Caki2 (cell line): Measurements from ENCODE around the gene EPHB2. TPM values are rescaled to one million over a fixed set of nuclear protein-coding genes. Genes with fewer than 3 reads are reported as not detected.

Experiments
- DNase-seq: peaks from one replicate; pipeline ENCODE4 v3.0.0-alpha.2; 2015; ENCODE audit warnings: low read depth
- in situ Hi-C: cut with HindIII; loops from 2 replicates; pipeline ENCODE4 v1.10.0; 2016; ENCODE audit warnings: low sequenced_read_pairs, low pct_unique_long_range_greater_than_20kb, mixed read lengths
- total RNA-seq: library from RNA; depleted of rRNA; stranded (reverse); fragments of >200 nt; shearing (Covaris generic); gene quantifications from 2 replicates; pipeline ENCODE4 v1.2.3, GENCODE V29; 2014; ENCODE audit warnings: low replicate concordance

EPHB2 gene
- total RNA-seq, 1 experiment from 2014 or later: 14.5 TPM

DNA sequence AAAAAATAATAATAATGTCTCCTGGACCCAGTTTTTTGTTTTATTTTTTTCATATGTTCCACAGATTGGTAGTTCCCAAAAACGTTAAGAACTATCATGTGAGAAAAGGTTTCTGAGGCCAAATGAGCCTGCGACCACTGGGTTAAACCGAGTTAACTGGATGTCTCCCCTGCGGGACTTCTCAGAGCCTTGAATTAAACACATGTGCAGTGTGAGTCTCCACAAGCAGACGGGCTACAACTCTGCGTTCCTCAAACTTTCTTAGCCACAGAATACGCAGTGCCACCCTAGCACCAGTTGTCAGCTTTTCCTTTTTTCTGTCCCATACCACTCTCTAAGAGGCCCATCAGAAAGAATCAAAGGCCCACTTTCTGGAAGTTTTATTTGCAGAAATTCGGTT is 164.1 kb downstream of the EPHB2 start:
- in situ Hi-C loops: loop anchor here (25.0 kb wide), 1 partner anchor 162 kb away; the partner anchor contains the start of gene EPHB2
- no peak for DNase-seq

DNA sequence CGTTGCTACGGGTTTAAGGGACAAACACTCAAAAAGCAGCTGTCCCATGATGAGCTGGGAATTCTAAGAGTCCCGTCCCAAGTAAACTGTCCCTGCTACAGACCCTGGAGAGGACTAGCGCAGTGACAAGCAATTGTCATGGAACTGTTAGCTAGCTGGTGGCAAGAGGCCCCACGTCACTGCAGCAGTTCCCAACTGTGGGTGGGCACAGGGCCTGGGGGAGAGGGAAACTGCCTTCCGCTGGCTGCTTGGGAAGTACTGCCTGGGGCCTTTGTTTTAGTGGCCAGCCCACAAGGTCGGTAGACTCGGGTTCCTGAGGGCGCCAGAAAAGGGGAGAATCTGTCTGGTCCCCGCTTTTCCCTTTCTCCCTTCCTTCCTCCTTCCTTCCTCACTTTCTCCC is 164.6 kb downstream of the EPHB2 start:
- in situ Hi-C loops: loop anchor here (25.0 kb wide), 1 partner anchor 163 kb away; the partner anchor contains the start of gene EPHB2
- DNase-seq: no peak

DNA sequence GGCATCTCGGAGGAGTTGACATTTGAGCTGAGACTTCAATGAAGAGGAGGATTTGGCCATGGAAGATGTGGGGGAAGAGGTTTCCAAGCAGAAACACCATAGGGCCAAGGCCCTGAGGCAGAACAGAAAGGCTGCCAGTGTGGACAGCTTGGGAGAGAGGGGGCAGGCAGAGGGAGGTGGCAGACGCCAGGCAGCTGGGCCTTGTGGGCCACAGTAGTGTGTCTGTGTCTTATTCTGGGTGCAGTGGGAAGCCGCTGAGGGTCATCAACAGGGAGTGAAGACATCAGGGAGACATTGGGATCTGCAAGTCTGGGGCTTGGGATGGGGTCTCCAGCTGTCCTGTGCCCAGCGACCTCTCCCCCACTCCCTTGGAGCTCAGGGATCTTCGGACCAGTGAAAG is 165.2 kb downstream of the EPHB2 start:
- no peak for DNase-seq
- in situ Hi-C loops: loop anchor here (25.0 kb wide), 1 partner anchor 164 kb away; the partner anchor contains the start of gene EPHB2

DNA sequence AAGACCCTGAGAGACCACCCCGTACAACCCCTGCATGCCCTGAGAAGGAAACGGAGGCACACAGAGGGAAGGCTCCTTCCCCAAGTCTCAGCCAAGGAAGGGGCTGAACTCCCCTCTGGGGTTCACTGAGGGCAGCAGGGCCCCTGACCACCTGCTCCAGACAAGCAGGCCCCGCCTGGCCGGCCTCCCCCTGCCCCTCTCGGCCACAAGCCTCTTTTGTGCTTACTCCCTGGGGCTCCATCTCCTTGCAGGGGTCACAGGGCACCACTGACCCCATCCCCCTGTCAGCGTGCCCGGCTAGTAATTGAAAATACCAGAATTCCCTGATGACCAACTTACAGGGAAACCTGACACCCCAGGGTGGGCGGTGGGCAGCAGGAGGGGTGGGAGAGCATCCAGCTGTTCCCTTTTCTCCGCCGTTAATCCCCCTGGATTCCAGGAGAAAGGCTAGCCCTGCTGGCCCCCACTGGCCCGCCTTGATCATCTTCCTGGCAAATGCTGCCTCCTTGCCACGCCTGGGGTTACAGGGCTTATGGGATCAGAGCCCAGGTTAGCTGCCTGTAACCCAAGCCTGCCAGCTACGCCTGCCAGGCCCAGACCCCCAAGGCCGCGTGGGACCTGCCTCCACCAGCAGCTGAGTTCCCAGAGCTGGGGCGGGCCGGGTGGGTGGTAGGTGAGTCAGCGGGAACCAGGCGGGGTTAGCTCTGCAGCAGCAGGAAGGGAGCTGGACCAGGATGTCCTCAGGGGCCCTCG is 165.9 kb downstream of the EPHB2 start:
- in situ Hi-C loops: loop anchor here (25.0 kb wide), 1 partner anchor 164 kb away; the partner anchor contains the start of gene EPHB2
- DNase-seq: no peak

DNA sequence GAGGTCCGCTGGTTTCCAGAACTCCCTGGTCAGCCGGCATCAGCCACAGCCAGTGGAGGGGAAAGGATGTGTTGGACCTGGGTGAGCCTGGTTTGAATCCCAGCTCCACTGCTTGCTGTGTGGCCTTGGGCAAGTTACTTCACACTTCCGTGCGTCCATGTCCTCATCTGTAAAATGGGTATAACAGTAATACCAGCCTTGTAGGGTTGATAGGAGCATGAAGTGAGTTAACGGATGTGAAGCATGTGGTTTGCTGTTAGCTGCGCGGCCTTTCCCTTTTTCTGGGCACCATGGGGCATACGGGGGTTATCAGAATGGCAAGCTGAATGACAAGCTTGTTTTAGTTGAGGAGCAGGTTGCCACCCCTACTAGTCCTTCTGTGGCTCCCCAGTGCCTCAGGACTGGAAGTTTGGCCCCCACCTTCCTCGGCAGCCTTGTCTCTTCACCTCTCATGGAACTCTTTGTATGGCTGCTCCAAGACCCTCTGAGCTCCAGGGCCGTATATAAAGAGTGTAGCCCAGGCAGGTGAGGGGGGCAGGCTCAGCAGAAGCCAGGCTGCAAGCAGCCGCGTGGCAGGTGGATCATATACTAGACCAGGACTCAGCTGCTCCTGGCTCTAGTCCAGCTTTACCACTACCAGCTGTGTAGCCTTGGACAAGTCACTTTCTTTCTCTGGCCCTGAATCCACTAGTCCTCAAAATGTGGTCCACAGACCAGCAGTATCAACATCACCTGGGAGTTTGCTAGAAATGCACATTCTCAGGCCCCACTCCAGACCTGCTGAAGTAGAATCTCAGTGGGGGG is 166.7 kb downstream of the EPHB2 start:
- in situ Hi-C loops: loop anchor here (25.0 kb wide), 1 partner anchor 165 kb away; the partner anchor contains the start of gene EPHB2

DNA sequence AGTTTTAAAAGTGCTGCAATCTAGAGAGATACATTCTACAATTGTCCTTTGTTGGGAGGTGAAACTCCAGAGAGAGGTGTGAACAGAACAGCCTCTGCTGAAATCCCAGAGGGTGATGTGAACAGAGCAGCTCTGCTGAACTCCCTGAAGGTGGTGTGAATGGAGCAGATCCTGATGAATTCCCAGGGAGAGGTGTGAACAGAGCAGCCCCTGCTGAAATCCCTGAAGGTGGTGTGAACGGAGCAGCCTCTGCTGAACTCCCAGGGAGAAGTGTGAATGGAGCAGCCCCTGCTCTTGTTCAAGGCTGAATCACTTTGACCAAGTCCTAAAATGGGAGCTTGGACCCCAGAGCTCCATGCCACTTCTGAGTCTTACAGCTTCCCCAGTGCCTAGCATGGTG is 167.3 kb downstream of the EPHB2 start:
- no peak for DNase-seq
- in situ Hi-C loops: loop anchor here (25.0 kb wide), 1 partner anchor 166 kb away; the partner anchor contains the start of gene EPHB2

More for the DNA sequence above, 166.7 kb downstream of the EPHB2 start:
- DNase-seq: no peak

DNA sequence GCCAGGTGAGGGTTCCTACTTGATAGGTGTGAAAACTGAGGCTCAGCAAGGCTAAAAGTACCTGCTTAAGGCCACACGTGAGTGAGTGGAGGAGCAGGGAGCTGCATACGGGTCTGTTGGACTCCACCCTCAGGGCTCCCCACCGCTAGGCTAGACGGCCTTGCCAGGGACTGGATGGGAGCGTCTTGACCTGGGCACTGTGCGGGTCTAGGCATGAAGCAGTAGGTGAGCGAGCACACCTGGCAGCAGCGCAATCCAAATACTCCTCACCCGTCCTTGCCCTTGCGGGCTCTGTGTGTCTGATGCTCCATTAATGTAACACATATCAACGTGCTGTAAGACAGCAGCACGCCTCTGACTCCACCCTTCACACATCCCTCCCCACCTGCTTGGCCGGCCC is 168.0 kb downstream of the EPHB2 start:
- in situ Hi-C loops: loop anchor here (25.0 kb wide), 1 partner anchor 166 kb away; the partner anchor contains the start of gene EPHB2

DNA sequence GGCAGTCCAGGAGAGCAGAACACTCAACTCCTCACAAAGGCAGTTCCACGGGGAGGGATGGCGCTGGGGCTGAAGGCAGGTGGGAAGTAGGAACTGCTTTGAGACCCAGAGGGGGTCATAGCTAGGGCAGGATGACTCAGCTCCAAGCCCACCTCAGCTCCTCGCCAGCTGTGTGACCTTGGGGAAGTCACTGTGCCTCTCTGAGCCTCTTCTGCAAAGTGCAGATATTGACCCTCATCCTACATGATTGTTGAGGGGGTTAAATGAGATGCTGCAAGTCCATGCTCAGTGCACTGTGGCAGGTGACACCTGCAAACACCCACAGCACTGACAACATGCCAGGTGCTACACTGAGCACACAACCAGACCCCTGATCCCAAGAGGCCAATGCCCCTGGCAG is 168.8 kb downstream of the EPHB2 start:
- in situ Hi-C loops: loop anchor here (25.0 kb wide), 1 partner anchor 167 kb away; the partner anchor contains the start of gene EPHB2
- no peak for DNase-seq

More for the DNA sequence above, 168.0 kb downstream of the EPHB2 start:
- DNase-seq: no peak

DNA sequence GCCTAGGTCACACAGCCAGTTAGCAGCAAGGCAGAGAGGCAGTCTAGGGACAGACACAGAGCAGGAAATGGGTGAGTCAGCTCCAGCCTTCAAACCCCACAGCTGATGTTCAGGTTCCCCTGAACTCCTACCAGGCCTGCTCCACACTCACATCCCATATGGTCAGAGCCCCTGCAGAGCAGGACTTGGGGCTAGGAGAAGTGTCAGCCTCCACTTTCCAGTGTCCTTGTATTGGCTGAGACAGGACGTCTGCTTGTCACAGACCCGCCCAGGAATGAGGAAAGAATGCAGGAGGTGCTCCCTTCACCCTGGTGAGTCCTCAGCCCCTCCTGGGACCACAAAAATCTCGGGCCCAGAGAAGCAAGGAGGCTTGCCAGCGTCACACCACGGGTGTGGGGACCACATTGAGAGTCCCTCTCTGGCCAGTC is 169.5 kb downstream of the EPHB2 start:
- in situ Hi-C loops: loop anchor here (25.0 kb wide), 1 partner anchor 168 kb away; the partner anchor contains the start of gene EPHB2
- no peak for DNase-seq

DNA sequence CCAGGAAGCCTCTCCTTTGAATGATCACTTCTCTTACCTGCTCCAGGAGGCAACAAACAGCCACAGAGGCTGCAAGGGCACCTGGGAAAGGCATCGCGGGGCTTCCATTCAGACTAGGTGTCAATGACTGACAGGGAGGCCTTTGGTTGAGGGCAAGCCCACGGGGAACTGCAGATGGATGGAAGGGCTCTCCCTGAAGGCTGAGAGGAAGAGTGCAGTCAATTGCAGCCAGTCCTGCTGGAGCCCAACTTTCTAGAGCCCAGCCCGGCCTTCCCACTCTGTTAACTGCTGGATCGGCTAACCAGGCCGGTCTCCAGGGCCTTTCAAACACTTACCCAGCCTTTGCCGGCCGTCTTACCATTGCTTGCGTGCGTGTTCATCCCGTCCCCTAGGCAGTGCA is 172.8 kb downstream of the EPHB2 start:
- in situ Hi-C loops: loop anchor here (25.0 kb wide), 1 partner anchor 171 kb away; the partner anchor contains the start of gene EPHB2
- DNase-seq: no peak

DNA sequence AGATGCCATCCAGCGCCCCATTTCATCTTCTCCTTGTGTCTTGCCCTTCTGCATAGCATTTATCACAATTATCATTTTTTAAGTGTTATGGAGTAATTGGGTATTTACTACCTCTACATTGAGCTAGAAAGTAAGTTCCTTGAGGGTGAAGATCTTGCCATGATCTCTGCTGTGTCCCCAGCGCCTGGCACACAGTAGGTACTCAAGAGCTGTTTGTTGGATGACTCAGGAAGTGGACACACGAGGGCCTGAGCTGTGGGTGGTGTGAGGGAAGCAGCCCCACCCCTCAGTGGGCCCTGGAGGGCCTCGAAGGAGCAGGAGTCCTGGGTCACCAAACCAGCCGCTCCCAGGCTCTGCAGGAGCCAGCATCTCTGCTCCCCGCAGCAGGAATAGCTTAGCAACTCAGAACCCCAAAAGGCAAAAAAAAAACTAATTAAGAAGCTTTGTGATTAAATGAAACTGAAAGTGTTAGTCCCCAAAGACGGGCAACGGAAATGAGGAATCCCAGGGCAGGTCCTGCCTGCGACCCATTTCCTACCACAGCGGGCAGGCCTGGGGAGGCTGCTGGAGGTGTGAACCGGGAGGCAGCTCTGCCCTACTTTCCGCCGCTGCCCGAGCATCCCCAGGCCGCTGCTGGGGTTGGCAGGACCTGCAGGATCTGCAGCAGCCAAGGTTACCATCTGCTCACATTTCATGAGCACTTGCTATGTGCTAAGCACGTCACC is 174.3 kb downstream of the EPHB2 start:
- in situ Hi-C loops: loop anchor here (25.0 kb wide), 1 partner anchor 173 kb away; the partner anchor contains the start of gene EPHB2

DNA sequence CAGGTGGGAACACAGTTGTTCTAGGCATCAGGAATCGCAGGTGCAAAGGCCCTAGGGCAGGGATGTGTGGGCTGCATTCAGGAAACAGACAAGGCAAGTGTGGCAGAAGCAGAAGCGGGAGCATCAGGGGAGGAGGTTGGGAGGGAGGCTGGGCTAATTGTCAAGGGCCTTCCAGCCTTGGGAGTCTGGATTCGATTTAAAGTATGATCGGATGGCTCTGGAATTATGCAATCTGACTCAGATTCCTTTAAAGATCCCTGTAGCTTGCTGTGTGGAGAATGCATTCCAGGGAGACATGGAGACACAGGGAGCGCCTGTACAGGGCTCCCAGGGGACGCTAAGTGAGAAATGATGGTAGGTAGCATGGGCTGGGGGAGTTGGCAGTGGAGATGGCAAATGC is 175.6 kb downstream of the EPHB2 start:
- in situ Hi-C loops: loop anchor here (25.0 kb wide), 1 partner anchor 174 kb away; the partner anchor contains the start of gene EPHB2
- DNase-seq: no peak

More for the DNA sequence above, 174.3 kb downstream of the EPHB2 start:
- no peak for DNase-seq

DNA sequence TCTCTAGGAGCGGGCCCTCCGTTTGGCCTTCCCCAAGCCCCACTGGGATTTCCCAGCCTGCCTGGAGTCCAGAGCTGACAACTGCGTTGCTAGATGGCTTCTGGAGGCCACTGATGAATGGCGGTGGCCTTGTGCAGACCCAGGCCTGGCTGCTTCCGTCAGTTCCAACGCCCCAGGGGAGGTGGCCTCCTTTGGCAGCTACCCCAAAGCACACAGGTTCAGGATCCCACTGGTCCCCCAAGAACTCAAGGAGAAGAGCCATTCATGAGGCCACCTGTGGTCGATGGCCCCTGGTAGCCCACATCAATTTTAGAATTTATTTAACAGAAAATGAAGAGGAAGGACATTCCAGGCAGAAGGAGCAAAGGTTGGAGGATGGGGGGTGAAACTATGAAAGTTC is 176.9 kb downstream of the EPHB2 start:
- in situ Hi-C loops: loop anchor here (25.0 kb wide), 1 partner anchor 175 kb away; the partner anchor contains the start of gene EPHB2
- DNase-seq: no peak

DNA sequence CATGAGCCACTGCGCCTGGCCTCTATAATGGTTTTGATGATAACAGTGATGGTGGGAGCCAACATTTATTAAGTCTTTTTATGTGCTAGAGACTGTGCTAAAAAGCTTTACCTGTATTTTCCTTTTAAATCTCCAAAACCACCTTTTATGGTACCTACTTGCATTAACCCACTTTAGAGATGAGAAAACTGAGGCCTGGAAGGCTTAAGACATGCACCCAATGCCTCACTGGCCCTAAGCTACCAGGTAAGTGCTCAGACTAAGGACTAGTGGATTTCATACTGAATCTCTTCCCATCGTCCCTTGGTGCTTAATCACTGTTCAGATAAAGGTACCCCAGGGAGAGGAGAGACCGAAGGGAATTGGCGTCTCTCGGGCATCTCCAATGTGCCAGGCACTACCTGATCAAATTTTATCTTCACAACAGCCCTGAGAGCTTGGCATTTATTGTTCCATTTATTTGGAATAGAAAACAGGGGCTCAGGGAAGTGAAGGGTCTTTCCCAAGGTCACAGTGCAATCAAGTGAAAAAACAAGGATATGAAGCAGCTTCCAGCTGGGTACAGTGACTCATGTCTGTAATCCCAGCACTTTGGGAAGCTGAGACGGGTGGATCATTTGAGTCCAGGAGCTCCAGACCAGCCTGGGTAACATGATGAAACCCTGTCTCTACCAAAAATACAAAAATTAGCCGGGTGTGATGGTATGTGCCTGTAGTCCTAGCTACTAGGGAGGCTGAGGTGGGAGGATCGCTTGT is 177.9 kb downstream of the EPHB2 start:
- in situ Hi-C loops: loop anchor here (25.0 kb wide), 1 partner anchor 176 kb away; the partner anchor contains the start of gene EPHB2
- DNase-seq: peak; percentile 41

DNA sequence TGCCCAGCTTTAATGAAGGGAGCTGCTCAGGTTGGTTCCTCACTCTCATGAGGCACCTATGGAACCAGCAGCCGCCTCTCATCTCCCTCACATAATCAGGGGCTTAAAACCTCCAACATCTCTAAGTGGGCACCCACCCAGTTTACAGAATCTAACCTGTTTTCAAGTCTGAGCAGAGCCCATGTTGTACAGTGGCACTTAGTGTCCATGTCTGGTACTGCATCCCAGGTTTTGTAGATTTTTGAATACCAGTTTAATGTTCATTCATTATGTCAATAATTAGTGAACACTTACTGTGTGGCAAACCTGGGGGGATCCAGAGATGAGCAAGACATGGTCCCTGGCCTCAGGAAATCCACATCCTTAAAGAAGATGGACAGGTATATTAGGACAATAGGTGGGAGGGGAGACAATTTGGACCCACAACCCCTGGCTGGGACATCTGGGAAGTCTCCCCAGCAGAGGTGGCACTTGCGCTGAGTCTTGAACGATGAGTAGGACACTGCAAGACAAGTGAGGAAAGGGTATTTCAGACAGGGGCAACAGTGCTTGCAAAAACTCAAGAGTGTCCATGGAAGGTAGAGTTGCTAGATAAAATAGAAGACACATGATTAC is 178.7 kb downstream of the EPHB2 start:
- in situ Hi-C loops: loop anchor here (25.0 kb wide), 1 partner anchor 177 kb away; the partner anchor contains the start of gene EPHB2
- DNase-seq: peak; percentile 44

DNA sequence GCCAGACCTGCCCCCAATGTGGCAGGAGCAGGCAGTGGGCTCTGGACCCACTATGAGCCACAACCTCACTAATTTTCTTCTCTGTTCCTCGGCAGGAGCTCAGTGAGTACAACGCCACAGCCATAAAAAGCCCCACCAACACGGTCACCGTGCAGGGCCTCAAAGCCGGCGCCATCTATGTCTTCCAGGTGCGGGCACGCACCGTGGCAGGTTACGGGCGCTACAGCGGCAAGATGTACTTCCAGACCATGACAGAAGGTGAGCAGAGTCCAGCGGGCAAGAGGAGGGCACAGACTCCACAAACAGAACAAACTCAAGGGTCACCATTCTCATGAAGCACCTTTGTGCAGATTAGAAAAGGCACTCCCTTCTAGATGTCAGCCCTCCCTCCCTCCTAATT is 182.2 kb downstream of the EPHB2 start:
- in situ Hi-C loops: loop anchor here (25.0 kb wide), 1 partner anchor 180 kb away; the partner anchor contains the start of gene EPHB2
- no peak for DNase-seq
